Natural killer cell (primary cell): ENCODE data around the gene PTPRA. TPM values are rescaled to one million over a fixed set of nuclear protein-coding genes. Genes with fewer than 3 reads are reported as not detected.
A peak's percentile ranks its signal among the peaks of the same experiment; 100 is the strongest.

Source experiments
- ATAC-seq, 3 donors: fragments of 150-1000 bp in 2 of 3; fragments of 200-7000 bp in 1 of 3; cut with Tn5 transposase; 1 replicate in 1 of 3; 2 replicates in 2 of 3; pipeline ENCODE4 v1.10.0; 2021; ENCODE audit warnings: mild to moderate bottlenecking in 2 of 3, moderate library complexity in 2 of 3
- DNase-seq, 2 donors: peaks; one replicate each; pipeline versions ENCODE4 v3.0.0 to v3.0.0-alpha.2; 2013 to 2021; ENCODE audit warnings: mixed read lengths in 1 of 2
- H3K27ac ChIP-seq: one replicate; pipeline ENCODE4 v1.5.1; 2013; ENCODE audit warnings: mild to moderate bottlenecking, low read length
- H3K27me3 ChIP-seq: one replicate; pipeline ENCODE4 v1.6.1; 2013; ENCODE audit warnings: low read length; ENCODE audit not compliant: control insufficient read depth, insufficient read depth
- H3K36me3 ChIP-seq: one replicate; pipeline ENCODE4 v1.6.1; 2013; ENCODE audit warnings: low read length; ENCODE audit not compliant: control insufficient read depth, insufficient read depth
- H3K4me1 ChIP-seq: one replicate; pipeline ENCODE4 v1.6.1; 2013; ENCODE audit warnings: low read length; ENCODE audit not compliant: control insufficient read depth, insufficient read depth
- H3K4me3 ChIP-seq: one replicate; pipeline ENCODE4 v1.5.1; 2013; ENCODE audit warnings: low read length
- H3K9me3 ChIP-seq: one replicate; pipeline ENCODE4 v1.6.1; 2013; ENCODE audit warnings: low read length; ENCODE audit not compliant: control insufficient read depth, insufficient read depth
- H3K27ac Mint-ChIP-seq, 2 donors: one replicate each; pipeline ENCODE4 v1.8.0; 2022; ENCODE audit warnings: mild to moderate bottlenecking in 2 of 2, mixed read lengths in 2 of 2, moderate library complexity in 1 of 2
- H3K27me3 Mint-ChIP-seq, 2 donors: one replicate each; pipeline ENCODE4 v1.8.0; 2022; ENCODE audit warnings: low read depth in 2 of 2, mixed read lengths in 2 of 2
- H3K36me3 Mint-ChIP-seq: one replicate; pipeline ENCODE4 v1.8.0; 2022; ENCODE audit warnings: mixed read lengths
- H3K4me1 Mint-ChIP-seq, 2 donors: one replicate each; pipeline ENCODE4 v1.8.0; 2022; ENCODE audit warnings: mixed read lengths in 2 of 2
- H3K4me3 Mint-ChIP-seq: one replicate; pipeline ENCODE4 v1.8.0; 2022; ENCODE audit warnings: mild to moderate bottlenecking, moderate library complexity, mixed read lengths
- H3K9me3 Mint-ChIP-seq, 2 donors: one replicate each; pipeline ENCODE4 v1.8.0; 2022; ENCODE audit warnings: mixed read lengths in 2 of 2
- CTCF ChIP-seq: fragments of 200-600 bp; IDR thresholded peaks from one replicate; pipeline ENCODE4 v1.8.0; 2022; ENCODE audit warnings: antibody characterized with exemption
- WGBS: methylation state at CpG from one replicate; pipeline ENCODE4 v1.1.7; 2013; ENCODE audit warnings: missing lambda C conversion rate; ENCODE audit not compliant: insufficient coverage; 5-methylcytosine and 5-hydroxymethylcytosine counted together
- intact Hi-C: fragments of 100-400 bp; cut with micrococcal nuclease; formaldehyde crosslinking; loops from one replicate; pipeline ENCODE4 v1.14.2; 2022
- total RNA-seq, 4 donors: library from RNA; stranded (reverse); fragments of 120-200 nt in 1 of 4; gene quantifications; one replicate each; pipeline versions ENCODE4 v1.2.3 to v1.2.4, GENCODE V29; 2013 to 2022

Gene PTPRA
- total RNA-seq, 3 donors from 2014 or later (not counting 1 experiment from before 2014, with no cell fraction given), result 125 to 172 (median 141) TPM

GRCh38 chr20:2967841-2968240 is 94.6 kb downstream of the PTPRA start:
- H3K27me3 ChIP-seq, result no peaks in the 10 kb centered on the region
- 96% methylated on average over 3 of the region's 3 CpGs for WGBS
- H3K9me3 ChIP-seq, result no peaks in the 10 kb centered on the region
- no peaks in the 10 kb centered on the region for H3K4me1 ChIP-seq
- peaks cover 0 to 4% of the 10 kb centered on the region in 2 donors for H3K4me1 Mint-ChIP-seq
- H3K36me3 Mint-ChIP-seq, result no peaks in the 10 kb centered on the region
- no peak overlapping the region for H3K4me3 Mint-ChIP-seq
- H3K4me3 ChIP-seq, result no peak overlapping the region
- ATAC-seq (no peak), DNase-seq (no peak)
- H3K27ac Mint-ChIP-seq, result peak overlapping the region; percentile 29 to 47
- H3K27ac ChIP-seq, result no peak overlapping the region
- no peak for TF ChIP-seq CTCF
- H3K9me3 Mint-ChIP-seq, result no peaks in the 10 kb centered on the region
- no peaks in the 10 kb centered on the region for H3K27me3 Mint-ChIP-seq
- intact Hi-C loops, result no loop called here
- H3K36me3 ChIP-seq, result peaks cover 41% of the 10 kb centered on the region

DNA sequence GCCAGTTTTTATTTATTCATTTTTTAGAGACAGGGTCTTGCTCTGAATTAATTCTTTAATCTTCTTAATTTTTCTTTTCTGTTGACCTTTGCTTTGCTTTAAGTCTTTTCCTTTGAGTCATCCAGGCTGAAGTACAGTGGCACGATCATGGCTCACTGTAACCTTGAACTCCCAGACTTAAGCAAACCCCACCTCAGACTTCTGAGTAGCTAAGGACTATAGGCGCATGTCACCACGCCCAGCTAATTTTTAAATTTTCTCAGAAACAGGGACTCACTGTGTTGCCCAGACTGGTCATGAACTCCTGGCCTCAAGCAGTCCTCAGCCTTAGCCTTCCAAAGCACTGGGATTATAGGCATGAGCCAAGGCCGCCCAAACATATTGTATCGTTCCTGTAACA is 98.8 kb downstream of the PTPRA start:
- Histone ChIP-seq H3K27ac (no peak overlapping the region), H3K4me1 (no peaks in the 10 kb centered on the region), H3K9me3 (no peaks in the 10 kb centered on the region), H3K4me3 (no peak overlapping the region), H3K36me3 (peaks cover 13% of the 10 kb centered on the region), H3K27me3 (no peaks in the 10 kb centered on the region)
- Mint-ChIP-seq H3K36me3 (no peaks in the 10 kb centered on the region), H3K27me3 (no peaks in the 10 kb centered on the region), H3K4me3 (no peak overlapping the region), H3K4me1 (peaks cover 13 to 19% of the 10 kb centered on the region in 2 donors), H3K27ac (peak overlapping the region; percentile 29 to 41), H3K9me3 (no peaks in the 10 kb centered on the region)
- no peak for ATAC-seq
- no peak for DNase-seq
- WGBS, result 99% methylated on average over 3 of the region's 5 CpGs
- intact Hi-C loops, result no loop called here
- TF ChIP-seq CTCF, result no peak

GRCh38 chr20:2973574-2973973 is 100.3 kb downstream of the PTPRA start:
- Histone ChIP-seq H3K4me3 (no peak overlapping the region), H3K36me3 (peaks cover 7% of the 10 kb centered on the region), H3K4me1 (no peaks in the 10 kb centered on the region), H3K9me3 (no peaks in the 10 kb centered on the region), H3K27ac (no peak overlapping the region), H3K27me3 (no peaks in the 10 kb centered on the region)
- H3K4me1 Mint-ChIP-seq, result peaks cover 19 to 20% of the 10 kb centered on the region in 2 donors
- no peak for TF ChIP-seq CTCF
- H3K9me3 Mint-ChIP-seq, result no peaks in the 10 kb centered on the region
- no peaks in the 10 kb centered on the region for H3K27me3 Mint-ChIP-seq
- WGBS, result 95% methylated on average over 3 of the region's 3 CpGs
- H3K27ac Mint-ChIP-seq, result peak overlapping the region in 1 of 2 donors; percentile 41
- ATAC-seq (no peak), DNase-seq (no peak)
- intact Hi-C loops, result no loop called here
- no peaks in the 10 kb centered on the region for H3K36me3 Mint-ChIP-seq
- H3K4me3 Mint-ChIP-seq, result no peak overlapping the region

GRCh38 chr20:2978519-2978918 is 105.2 kb downstream of the PTPRA start:
- H3K9me3 ChIP-seq, result no peaks in the 10 kb centered on the region
- DNase-seq (no peak), ATAC-seq (no peak)
- no peak overlapping the region for H3K4me3 Mint-ChIP-seq
- no peaks in the 10 kb centered on the region for H3K36me3 ChIP-seq
- no peak overlapping the region for H3K27ac ChIP-seq
- no peak for TF ChIP-seq CTCF
- no peaks in the 10 kb centered on the region for H3K27me3 ChIP-seq
- no peaks in the 10 kb centered on the region for H3K9me3 Mint-ChIP-seq
- no peaks in the 10 kb centered on the region for H3K36me3 Mint-ChIP-seq
- H3K27me3 Mint-ChIP-seq, result no peaks in the 10 kb centered on the region
- H3K4me1 Mint-ChIP-seq, result peaks cover 9 to 24% of the 10 kb centered on the region in 2 donors
- H3K27ac Mint-ChIP-seq, result peak overlapping the region; percentile 5 to 42
- intact Hi-C loops, result no loop called here
- H3K4me3 ChIP-seq, result no peak overlapping the region
- 79% methylated on average over 4 of the region's 4 CpGs for WGBS
- H3K4me1 ChIP-seq, result peaks cover 4% of the 10 kb centered on the region
